Dermis microvascular lymphatic vessel endothelial cell (primary cell): ENCODE measurements around the gene ZYX. TPM values are rescaled to one million over a fixed set of nuclear protein-coding genes. Genes with fewer than 3 reads are reported as not detected.
"Not testable (repeated sequence)": the region's sequence is repeated elsewhere in the genome, so short reads cannot be mapped to it uniquely, and the experiment has no call there.

Source experiments
- DNase-seq, 2 donors: peaks; one replicate each; pipeline versions ENCODE4 v3.0.0 to v3.0.0-alpha.2; 2010; ENCODE audit warnings: low read depth in 2 of 2
- total RNA-seq: library from RNA; depleted of rRNA; stranded (reverse); fragments of >200 nt; gene quantifications from 2 replicates; pipeline ENCODE4 v1.2.1, GENCODE V29; 2014

Gene ZYX
- total RNA-seq, 1 donor from 2014 or later, result 11.8 TPM

GRCh38 chr7:143416565-143417149 is 35.5 kb downstream of the ZYX start:
- peak; percentile 39 to 60 for DNase-seq

GRCh38 chr7:143417734-143418383 is 36.7 kb downstream of the ZYX start:
- DNase-seq, result no peak

GRCh38 chr7:143418681-143419458 is 37.7 kb downstream of the ZYX start:
- no peak for DNase-seq

GRCh38 chr7:143419880-143420279 is 38.7 kb downstream of the ZYX start:
- no peak for DNase-seq

GRCh38 chr7:143420624-143421023 is 39.5 kb downstream of the ZYX start:
- not testable (repeated sequence) for DNase-seq

GRCh38 chr7:143422033-143422432 is 40.9 kb downstream of the ZYX start:
- DNase-seq, result no peak

- DNase-seq, result not testable (repeated sequence)
These were observed 43.3 kb downstream of the ZYX start for GRCh38 chr7:143424476-143424875.

- no peak for DNase-seq
These were observed 45.5 kb downstream of the ZYX start for GRCh38 chr7:143426479-143427142.

- peak in 1 of 2 donors; percentile 27 for DNase-seq
These were observed 48.9 kb downstream of the ZYX start for GRCh38 chr7:143429770-143430698.

- no peak for DNase-seq
These were observed 50.0 kb downstream of the ZYX start for GRCh38 chr7:143431109-143431508.

GRCh38 chr7:143433759-143434158 is 52.6 kb downstream of the ZYX start:
- no peak for DNase-seq

- no peak for DNase-seq
These were observed 53.5 kb downstream of the ZYX start for GRCh38 chr7:143434660-143435059.

- no peak for DNase-seq
These were observed 54.1 kb downstream of the ZYX start for GRCh38 chr7:143435266-143435665.

- no peak for DNase-seq
These were observed 55.3 kb downstream of the ZYX start for GRCh38 chr7:143436325-143436946.

- DNase-seq, result peak in 1 of 2 donors; percentile 10
These were observed 56.4 kb downstream of the ZYX start for GRCh38 chr7:143437578-143437977.

GRCh38 chr7:143439866-143440265 is 58.7 kb downstream of the ZYX start:
- DNase-seq, result no peak
